Psoas muscle (tissue), 8 donors: ENCODE measurements around the gene JADE1. TPM values are rescaled to one million over a fixed set of nuclear protein-coding genes. Genes with fewer than 3 reads are reported as not detected.

ENCODE experiments used
- ATAC-seq, 4 donors: fragments of 200-7000 bp; cut with Tn5 transposase; one replicate each; pipeline ENCODE4 v1.9.1; 2020; ENCODE audit warnings: moderate library complexity in 3 of 4, mild to moderate bottlenecking in 2 of 4
- DNase-seq, 2 donors: peaks; one replicate each; pipeline ENCODE4 v3.0.0-alpha.2; 2020
- H3K27ac ChIP-seq: fragments of 200-600 bp; one replicate; pipeline ENCODE4 v1.8.0; 2022
- H3K27me3 ChIP-seq, 3 donors: fragments of 200-600 bp in 1 of 3; one replicate each; pipeline versions ENCODE4 v1.6.1 to v1.8.0; 2013 to 2022; ENCODE audit warnings: low read length in 2 of 3, mild to moderate bottlenecking in 2 of 3, moderate library complexity in 1 of 3; ENCODE audit not compliant: insufficient read depth in 3 of 3
- H3K36me3 ChIP-seq, 2 donors: fragments of 200-600 bp in 1 of 2; one replicate each; pipeline versions ENCODE4 v1.6.1 to v1.8.0; 2013 to 2022; ENCODE audit warnings: low read depth in 1 of 2, mild to moderate bottlenecking in 1 of 2, moderate library complexity in 1 of 2; ENCODE audit not compliant: insufficient read depth in 1 of 2
- H3K4me1 ChIP-seq: fragments of 200-600 bp; one replicate; pipeline ENCODE4 v1.8.0; 2022
- H3K4me3 ChIP-seq: fragments of 200-600 bp; one replicate; pipeline ENCODE4 v1.8.0; 2022; ENCODE audit warnings: mild to moderate bottlenecking
- H3K9me3 ChIP-seq: fragments of 200-600 bp; one replicate; pipeline ENCODE4 v1.8.0; 2022
- WGBS, 3 donors: extraction: QIAGEN DNeasy Blood & Tissue Kit; methylation state at CpG; one replicate each; pipeline versions ENCODE4 v1.1.6 to v1.1.7; 2013; 5-methylcytosine and 5-hydroxymethylcytosine counted together
- intact Hi-C, 2 donors: fragments of 100-400 bp; cut with DNase I; formaldehyde crosslinking; loops; one replicate each; pipeline versions ENCODE4 v1.11.0 to v1.14.2; 2022
- polyA plus RNA-seq, 3 donors: library from polyadenylated mRNA; stranded (reverse); fragments of 200-250 nt; gene quantifications; one replicate each; pipeline ENCODE4 v1.2.3, GENCODE V29; 2013
- total RNA-seq, 4 donors: library from RNA; stranded (reverse); fragmentation: NEBNext Ultra II Directional in 2 of 4; extraction: Animal tissue kit (Norgen Biotek cat#: 25700) in 2 of 4; gene quantifications; one replicate each; pipeline versions ENCODE4 v1.2.1 to v1.2.4, GENCODE V29; 2021 to 2023
- TF ChIP-seq, protein P1 (sequence below): fragments of 200-600 bp; IDR thresholded peaks from one replicate; pipeline ENCODE4 v1.8.0; 2022; ENCODE audit warnings: antibody characterized with exemption
- donor health status: healthy with polysubstance abuse.
- donor health status: DM: no; HTN: no; CAD: no; lungs with moderate emphysema.
- donor health status: Bipolar disorder and iron deficiency.
- donor health status: healthy.
- donor health status: DM: yes; HTN: yes; CAD: no.
- donor health status: DM: no; HTN: no; CAD: no.
- donor health status: DM: no; HTN: no; CAD: no.
- donor health status: DM: yes; HTN: yes; CAD: no.

JADE1 gene
- total and polyA plus RNA-seq, 7 donors = 5.8 to 21.4 (median 16.8) TPM

DNA sequence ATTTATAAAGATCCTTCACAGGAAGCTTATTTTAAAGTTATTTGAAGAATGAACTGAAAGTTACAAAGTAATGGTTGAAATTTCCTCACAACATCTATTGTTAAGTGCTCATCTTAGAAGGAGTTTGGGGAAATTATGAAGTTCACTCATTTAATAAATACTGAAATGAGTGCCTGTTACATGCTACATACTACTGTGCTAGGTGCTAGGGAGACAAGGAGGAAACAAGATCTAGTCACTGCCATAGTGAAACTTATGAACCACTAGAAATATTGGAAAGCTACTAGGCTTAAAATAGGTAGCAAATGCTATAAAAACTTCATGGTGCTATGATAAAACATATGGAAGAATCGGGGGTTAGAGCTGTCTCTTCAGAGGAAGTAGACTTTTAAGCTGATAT is 97.1 kb downstream of the JADE1 start:
- no peak for ATAC-seq
- intact Hi-C loops = no loop called here
- TF ChIP-seq, protein P1, sequence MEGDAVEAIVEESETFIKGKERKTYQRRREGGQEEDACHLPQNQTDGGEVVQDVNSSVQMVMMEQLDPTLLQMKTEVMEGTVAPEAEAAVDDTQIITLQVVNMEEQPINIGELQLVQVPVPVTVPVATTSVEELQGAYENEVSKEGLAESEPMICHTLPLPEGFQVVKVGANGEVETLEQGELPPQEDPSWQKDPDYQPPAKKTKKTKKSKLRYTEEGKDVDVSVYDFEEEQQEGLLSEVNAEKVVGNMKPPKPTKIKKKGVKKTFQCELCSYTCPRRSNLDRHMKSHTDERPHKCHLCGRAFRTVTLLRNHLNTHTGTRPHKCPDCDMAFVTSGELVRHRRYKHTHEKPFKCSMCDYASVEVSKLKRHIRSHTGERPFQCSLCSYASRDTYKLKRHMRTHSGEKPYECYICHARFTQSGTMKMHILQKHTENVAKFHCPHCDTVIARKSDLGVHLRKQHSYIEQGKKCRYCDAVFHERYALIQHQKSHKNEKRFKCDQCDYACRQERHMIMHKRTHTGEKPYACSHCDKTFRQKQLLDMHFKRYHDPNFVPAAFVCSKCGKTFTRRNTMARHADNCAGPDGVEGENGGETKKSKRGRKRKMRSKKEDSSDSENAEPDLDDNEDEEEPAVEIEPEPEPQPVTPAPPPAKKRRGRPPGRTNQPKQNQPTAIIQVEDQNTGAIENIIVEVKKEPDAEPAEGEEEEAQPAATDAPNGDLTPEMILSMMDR = no peak

DNA sequence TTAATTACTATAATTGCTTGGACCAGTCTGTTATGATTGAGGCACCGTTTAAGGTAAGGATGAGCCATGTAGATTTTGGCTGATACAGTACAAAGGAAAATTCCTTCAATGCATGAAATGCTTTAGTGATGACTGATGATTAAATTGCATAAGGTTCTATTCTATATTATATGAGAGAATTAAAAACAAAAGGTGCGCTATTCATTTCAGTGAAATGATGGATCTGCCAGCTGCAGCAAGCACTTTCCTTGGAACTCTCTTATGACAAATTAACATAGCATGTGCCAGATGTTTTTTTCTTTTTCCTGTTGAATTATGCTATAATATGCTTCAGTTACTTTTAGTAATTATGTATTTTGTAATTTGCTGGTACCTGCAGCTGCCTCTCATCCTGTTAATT is 98.5 kb downstream of the JADE1 start:
- TF ChIP-seq, protein P1 = no peak
- ATAC-seq (no peak), DNase-seq (no peak)
- H3K36me3 ChIP-seq = no peaks in the 10 kb centered on the region
- H3K9me3 ChIP-seq = no peaks in the 10 kb centered on the region
- no peak overlapping the region for H3K27ac ChIP-seq
- no peak overlapping the region for H3K4me3 ChIP-seq
- peaks cover 9% of the 10 kb centered on the region for H3K4me1 ChIP-seq
- 71 to 78% (median 74%) methylated on average over 2 of the region's 2 CpGs for WGBS, 3 donors
- intact Hi-C loops = no loop called here
- no peaks in the 10 kb centered on the region for H3K27me3 ChIP-seq

More for the DNA sequence above, 97.1 kb downstream of the JADE1 start:
- Histone ChIP-seq H3K4me1 (peaks cover 9% of the 10 kb centered on the region), H3K4me3 (no peak overlapping the region), H3K9me3 (no peaks in the 10 kb centered on the region), H3K27ac (no peak overlapping the region), H3K27me3 (no peaks in the 10 kb centered on the region), H3K36me3 (no peaks in the 10 kb centered on the region)
- WGBS, 3 donors = 65 to 90% (median 81%) methylated on average over 1 of the region's 1 CpG
- DNase-seq = no peak

DNA sequence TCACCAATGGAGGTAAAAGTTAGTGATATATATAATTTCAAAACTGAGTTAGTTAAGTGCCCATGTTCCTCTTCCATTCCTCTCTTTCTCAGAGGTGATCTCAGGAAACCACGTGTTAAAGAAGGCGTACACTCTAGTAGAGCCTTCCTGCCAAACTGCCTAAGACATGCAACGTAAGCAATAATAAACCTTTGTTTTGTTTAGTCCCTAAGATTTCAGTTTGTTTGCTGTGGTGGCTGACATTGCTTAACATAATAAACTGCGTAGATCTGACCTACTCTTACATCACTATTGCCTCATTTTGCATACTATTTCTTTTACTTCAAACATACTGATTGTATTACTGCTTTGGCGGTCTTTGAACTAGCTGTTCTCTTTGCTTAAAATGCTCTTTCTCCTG is 99.2 kb downstream of the JADE1 start:
- H3K9me3 ChIP-seq = no peaks in the 10 kb centered on the region
- TF ChIP-seq, protein P1 = no peak
- H3K27me3 ChIP-seq = no peaks in the 10 kb centered on the region
- WGBS, 3 donors = 77 to 82% (median 81%) methylated on average over 5 of the region's 5 CpGs
- intact Hi-C loops = no loop called here
- H3K27ac ChIP-seq = no peak overlapping the region
- H3K36me3 ChIP-seq = no peaks in the 10 kb centered on the region
- no peak overlapping the region for H3K4me3 ChIP-seq
- ATAC-seq = no peak
- DNase-seq = no peak
- peaks cover 9% of the 10 kb centered on the region for H3K4me1 ChIP-seq

DNA sequence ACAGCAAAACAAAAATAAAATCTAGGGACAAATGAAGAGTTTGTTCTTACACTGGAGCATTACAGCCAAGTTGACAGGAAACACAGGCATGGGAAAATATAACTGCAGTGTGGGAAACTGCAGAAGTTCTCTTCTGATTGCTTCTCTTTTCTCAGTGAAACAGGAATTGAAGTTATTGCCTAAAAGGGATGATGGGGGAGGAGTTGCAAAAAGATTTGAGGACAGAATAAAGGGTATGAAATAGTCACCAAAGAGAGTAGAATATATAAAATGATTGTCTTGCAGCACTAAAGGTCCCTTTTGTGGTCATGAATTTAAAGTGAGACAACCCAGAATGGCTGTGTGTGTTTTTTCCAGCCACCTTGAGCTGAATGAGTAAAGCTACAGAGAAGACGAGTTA is 103.7 kb downstream of the JADE1 start:
- ATAC-seq (no peak), DNase-seq (no peak)
- H3K4me1 ChIP-seq = no peaks in the 10 kb centered on the region
- H3K4me3 ChIP-seq = no peak overlapping the region
- H3K27me3 ChIP-seq = no peaks in the 10 kb centered on the region
- H3K9me3 ChIP-seq = no peaks in the 10 kb centered on the region
- 58 to 89% (median 73%) methylated on average over 1 of the region's 1 CpG for WGBS, 3 donors
- TF ChIP-seq, protein P1 = no peak
- no peaks in the 10 kb centered on the region for H3K36me3 ChIP-seq
- intact Hi-C loops = no loop called here
- H3K27ac ChIP-seq = no peak overlapping the region

DNA sequence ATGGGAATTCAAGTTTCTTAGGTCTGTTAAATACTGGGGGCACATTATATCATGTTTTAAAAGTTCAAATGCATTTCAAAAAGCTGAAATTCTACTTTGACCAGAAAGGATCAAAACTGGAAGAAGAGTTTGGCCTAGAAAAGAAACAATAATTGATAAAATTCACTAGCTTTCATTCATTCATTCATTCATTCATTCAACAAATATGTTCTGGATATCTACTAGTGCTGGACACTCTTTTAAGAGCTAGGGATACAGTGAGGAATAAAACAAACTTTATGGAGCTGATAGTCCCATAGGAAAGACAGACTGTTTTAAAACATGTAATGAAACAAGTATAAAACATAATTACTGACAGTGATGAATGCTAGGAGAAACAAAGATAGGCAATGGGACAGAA is 106.0 kb downstream of the JADE1 start:
- Histone ChIP-seq H3K4me1 (no peaks in the 10 kb centered on the region), H3K4me3 (no peak overlapping the region), H3K27me3 (no peaks in the 10 kb centered on the region), H3K36me3 (no peaks in the 10 kb centered on the region), H3K9me3 (peaks cover 2% of the 10 kb centered on the region), H3K27ac (no peak overlapping the region)
- intact Hi-C loops = no loop called here
- TF ChIP-seq, protein P1 = no peak
- DNase-seq (no peak), ATAC-seq (no peak)
